Endothelial cell of umbilical vein (primary cell): Measurements from ENCODE around the gene MST1. TPM values are rescaled to one million over a fixed set of nuclear protein-coding genes. Genes with fewer than 3 reads are reported as not detected.

Experiments
- BruUV-seq: library from RNA; stranded (reverse); fragments of 400-500 nt; replicated peaks from 2 replicates; lab custom pipeline; 2021; lab: Mats Ljungman, UMichigan
- CTCF ChIA-PET: fragments of 300-600, 350-600 bp; sonication (Branson Sonifier 250); formaldehyde crosslinking; loops from one replicate; lab custom pipeline; 2021; ENCODE audit warnings: antibody characterized with exemption, inconsistent platforms; lab: Charles Lee
- POLR2A ChIA-PET: fragments of 300-600, 350-600 bp; sonication (Branson Sonifier 250); formaldehyde crosslinking; loops from one replicate; lab custom pipeline; 2021; ENCODE audit warnings: antibody characterized with exemption, inconsistent platforms; lab: Charles Lee
- DNase-seq: peaks from one replicate; pipeline ENCODE4 v3.0.0-alpha.2; 2011; ENCODE audit warnings: low read depth, low spot score
- FAIRE-seq: peaks from 2 replicates; lab custom pipeline; 2011; peaks lifted over from hg19 to GRCh38; lab: Jason Lieb, UNC
- H2AFZ ChIP-seq: 2 replicates; pipeline ENCODE4 v1.6.0; 2012; ENCODE audit warnings: low read depth, low read length, control low read depth, inconsistent platforms
- H3K27ac ChIP-seq: 2 replicates; pipeline ENCODE4 v1.5.1; 2011; ENCODE audit warnings: low read depth, mild to moderate bottlenecking, control low read depth, low read length, moderate library complexity; ENCODE audit not compliant: insufficient read depth
- H3K27me3 ChIP-seq, 2 experiments: 2 replicates each; pipeline versions ENCODE4 v1.6.0 to v1.6.1; 2011; ENCODE audit warnings: low read length in 2 of 2, mixed read lengths in 1 of 2; ENCODE audit not compliant: control insufficient read depth in 2 of 2, insufficient read depth in 2 of 2
- H3K36me3 ChIP-seq, 2 experiments: 2 replicates in 1 of 2; 3 replicates in 1 of 2; pipeline ENCODE4 v1.5.1; 2011; ENCODE audit warnings: low read length in 2 of 2, mild to moderate bottlenecking in 1 of 2, moderate library complexity in 1 of 2; ENCODE audit not compliant: control insufficient read depth in 2 of 2, insufficient read depth in 2 of 2; ENCODE audit errors: extremely low read depth in 1 of 2
- H3K4me1 ChIP-seq: 3 replicates; pipeline ENCODE4 v1.5.1; 2011; ENCODE audit warnings: mild to moderate bottlenecking, low read length; ENCODE audit not compliant: control insufficient read depth, insufficient read depth; ENCODE audit errors: extremely low read depth
- H3K4me2 ChIP-seq: 2 replicates; pipeline ENCODE4 v1.6.1; 2011; ENCODE audit warnings: low read length, control low read depth, mixed read lengths; ENCODE audit not compliant: insufficient read depth
- H3K4me3 ChIP-seq, 3 experiments: fragments of 200-600 bp in 1 of 3; sonication (generic), shearing (Covaris generic) in 1 of 3; replicated peaks in 1 of 3; 2 replicates each; pipeline ENCODE4 v1.5.1; 2011 to 2016; ENCODE audit warnings: control low read depth in 3 of 3, low read length in 3 of 3, mild to moderate bottlenecking in 2 of 3, inconsistent platforms in 1 of 3, low read depth in 1 of 3, moderate library complexity in 1 of 3; ENCODE audit not compliant: insufficient read depth in 1 of 3
- H3K79me2 ChIP-seq: 2 replicates; pipeline ENCODE4 v1.6.0; 2012; ENCODE audit warnings: low read length, inconsistent platforms; ENCODE audit not compliant: control insufficient read depth, insufficient read depth
- H3K9ac ChIP-seq: replicated peaks from 2 replicates; pipeline ENCODE3; 2011; ENCODE audit warnings: low read length, control low read depth; ENCODE audit not compliant: insufficient read depth; ENCODE audit errors: extremely low read depth
- H3K9me1 ChIP-seq: replicated peaks from 3 replicates; pipeline ENCODE4 v1.6.0; 2011; ENCODE audit warnings: mild to moderate bottlenecking, low read length; ENCODE audit not compliant: control insufficient read depth, insufficient read depth; ENCODE audit errors: extremely low read depth
- H3K9me3 ChIP-seq: replicated peaks from 2 replicates; pipeline ENCODE4 v1.5.1; 2012; ENCODE audit warnings: low read length, inconsistent platforms; ENCODE audit not compliant: control insufficient read depth, insufficient read depth
- H4K20me1 ChIP-seq: replicated peaks from 2 replicates; pipeline ENCODE3; 2011; ENCODE audit warnings: mild to moderate bottlenecking, low read length; ENCODE audit not compliant: control insufficient read depth, insufficient read depth; ENCODE audit errors: extremely low read depth
- EZH2 ChIP-seq: IDR thresholded peaks from 2 replicates; pipeline ENCODE4 v1.6.1; 2012; ENCODE audit warnings: borderline replicate concordance, low read depth, mild to moderate bottlenecking, moderate library complexity, low read length, inconsistent platforms; ENCODE audit not compliant: severe bottlenecking
- FOS ChIP-seq: IDR thresholded peaks from 2 replicates; pipeline ENCODE4 v1.6.1; 2011; ENCODE audit warnings: mild to moderate bottlenecking, low read length, moderate library complexity, borderline replicate concordance; ENCODE audit not compliant: insufficient read depth
- GATA2 ChIP-seq: IDR thresholded peaks from 2 replicates; pipeline ENCODE4 v1.7.0; 2011; ENCODE audit warnings: low read depth, mild to moderate bottlenecking, moderate library complexity, mixed read lengths, low read length; ENCODE audit not compliant: insufficient read length, insufficient read depth
- JUN ChIP-seq: IDR thresholded peaks from 2 replicates; pipeline ENCODE4 v1.6.1; 2011; ENCODE audit warnings: borderline replicate concordance, low read depth; ENCODE audit not compliant: insufficient read length, insufficient read depth
- MYC ChIP-seq: IDR thresholded peaks from one replicate; pipeline ENCODE4 v1.6.1; 2011; ENCODE audit warnings: mild to moderate bottlenecking, low read depth, low read length
- POLR2A ChIP-seq: IDR thresholded peaks from 2 replicates; pipeline ENCODE4 v1.6.1; 2012; ENCODE audit warnings: low read depth, mild to moderate bottlenecking, control low read depth, low read length
- POLR2AphosphoS5 ChIP-seq: IDR thresholded peaks from 2 replicates; pipeline ENCODE4 v1.6.1; 2012; ENCODE audit warnings: low read depth, mild to moderate bottlenecking, control low read depth, low read length, moderate library complexity; ENCODE audit not compliant: insufficient read depth
- dilution Hi-C: fragments of 300-500 bp; cut with MboI; formaldehyde crosslinking; loops from one replicate; pipeline ENCODE4 v1.15.0; 2019; ENCODE audit warnings: low sequenced_read_pairs; ENCODE audit not compliant: extremely low pct_ligation_motif_present
- intact Hi-C: fragments of 100-400 bp; cut with micrococcal nuclease; formaldehyde crosslinking; loops from one replicate; pipeline ENCODE4 v1.10.0; 2022
- polyA plus RNA-seq, 4 experiments: library from polyadenylated mRNA; depleted of rRNA in 3 of 4; stranded (reverse) in 3 of 4; unstranded in 1 of 4; fragments of >200 nt; gene quantifications; 2 replicates each; pipeline versions ENCODE4 v1.2.1 to v1.2.3, GENCODE V29; 2011 to 2012; ENCODE audit warnings: missing spikeins in 1 of 4
- total RNA-seq: library from RNA; stranded (reverse); gene quantifications from 2 replicates; pipeline ENCODE4 v1.2.3, GENCODE V29; 2021
- TF ChIP-seq, protein P1 (sequence below), 2 donors: IDR thresholded peaks; 1 replicate in 1 of 2; 2 replicates in 1 of 2; pipeline ENCODE4 v1.5.1; 2011; ENCODE audit warnings: low read length in 2 of 2, mild to moderate bottlenecking in 2 of 2, moderate library complexity in 2 of 2, control low read depth in 1 of 2, inconsistent platforms in 1 of 2, low read depth in 1 of 2; ENCODE audit not compliant: insufficient read depth in 1 of 2; ENCODE audit errors: extremely low read depth in 1 of 2
- TF ChIP-seq, protein P2 (sequence below): IDR thresholded peaks from 2 replicates; pipeline ENCODE4 v1.6.1; 2011; ENCODE audit not compliant: insufficient read depth, insufficient read length

The MST1 gene
- total and polyA plus RNA-seq, 2 donors (not counting 3 experiments of a cell fraction or from before 2014, with no cell fraction given) = 6.1 to 17.5 TPM

- H3K9ac ChIP-seq = no peak overlapping the region
- no peak for DNase-seq
- FAIRE-seq = no peak
- no peak overlapping the region for H3K4me2 ChIP-seq
- no peaks in the 10 kb centered on the region for H4K20me1 ChIP-seq
- ChIA-PET CTCF (interaction anchor here (1.3 to 2.2 kb wide), 2 partner anchors 12 to 120 kb away, joined by 4 to 7 read pairs; no protein-coding TSS in a partner anchor), POLR2A (no interaction called here)
- H3K27ac ChIP-seq = no peak overlapping the region
- TF ChIP-seq GATA2 (no peak), MYC (no peak)
- H3K79me2 ChIP-seq = no peaks in the 10 kb centered on the region
- no peaks in the 10 kb centered on the region for H3K4me1 ChIP-seq
- H3K27me3 ChIP-seq = peaks cover 0 to 2% of the 10 kb centered on the region in 2 experiments
- no peak overlapping the region for H3K4me3 ChIP-seq
- BruUV-seq = no TSS peak
- no peaks in the 10 kb centered on the region for H3K9me1 ChIP-seq
- H3K36me3 ChIP-seq = no peaks in the 10 kb centered on the region
- no peak overlapping the region for H2AFZ ChIP-seq
- dilution Hi-C loops (no loop called here), intact Hi-C loops (no loop called here)
- no peaks in the 10 kb centered on the region for H3K9me3 ChIP-seq
Observed at GRCh38 chr3:49659756-49660155, 29.5 kb downstream of the MST1 start.

DNA sequence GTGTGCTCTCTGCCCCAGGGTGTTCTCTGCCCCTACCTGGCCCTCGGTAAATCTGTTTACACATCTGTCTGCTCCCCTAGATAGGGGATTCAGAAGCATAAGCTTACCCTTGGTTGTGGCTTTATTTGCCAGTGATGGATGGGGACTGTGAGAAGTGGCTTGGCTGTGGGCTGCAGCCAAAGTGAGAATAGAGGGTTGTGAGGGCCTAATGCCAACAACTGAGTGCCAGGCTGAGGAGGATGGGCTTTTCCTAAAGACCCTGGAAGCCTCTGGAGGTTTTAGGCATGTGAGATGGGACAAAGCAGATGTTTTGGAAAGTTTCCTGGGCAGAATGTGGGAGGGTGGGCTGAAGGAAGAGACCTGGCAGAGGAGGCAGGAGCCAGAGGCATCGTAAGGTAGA is 30.6 kb downstream of the MST1 start:
- Histone ChIP-seq H3K36me3 (no peaks in the 10 kb centered on the region), H3K79me2 (no peaks in the 10 kb centered on the region), H2AFZ (no peak overlapping the region), H3K4me3 (no peak overlapping the region), H3K27ac (no peak overlapping the region), H3K4me2 (no peak overlapping the region), H3K9ac (no peak overlapping the region), H3K9me3 (no peaks in the 10 kb centered on the region), H3K9me1 (no peaks in the 10 kb centered on the region), H3K27me3 (no peaks in the 10 kb centered on the region), H3K4me1 (no peaks in the 10 kb centered on the region), H4K20me1 (no peaks in the 10 kb centered on the region)
- dilution Hi-C loops (no loop called here), intact Hi-C loops (no loop called here)
- ChIA-PET POLR2A (no interaction called here), CTCF (interaction anchor here (0.5 to 1.0 kb wide), 2 partner anchors 119 to 399 kb away, joined by 3 read pairs; no protein-coding TSS in a partner anchor)
- FAIRE-seq = no peak
- no TSS peak for BruUV-seq
- no peak for DNase-seq
- TF ChIP-seq FOS = no peak
- TF ChIP-seq GATA2 = no peak
- TF ChIP-seq, protein P1, sequence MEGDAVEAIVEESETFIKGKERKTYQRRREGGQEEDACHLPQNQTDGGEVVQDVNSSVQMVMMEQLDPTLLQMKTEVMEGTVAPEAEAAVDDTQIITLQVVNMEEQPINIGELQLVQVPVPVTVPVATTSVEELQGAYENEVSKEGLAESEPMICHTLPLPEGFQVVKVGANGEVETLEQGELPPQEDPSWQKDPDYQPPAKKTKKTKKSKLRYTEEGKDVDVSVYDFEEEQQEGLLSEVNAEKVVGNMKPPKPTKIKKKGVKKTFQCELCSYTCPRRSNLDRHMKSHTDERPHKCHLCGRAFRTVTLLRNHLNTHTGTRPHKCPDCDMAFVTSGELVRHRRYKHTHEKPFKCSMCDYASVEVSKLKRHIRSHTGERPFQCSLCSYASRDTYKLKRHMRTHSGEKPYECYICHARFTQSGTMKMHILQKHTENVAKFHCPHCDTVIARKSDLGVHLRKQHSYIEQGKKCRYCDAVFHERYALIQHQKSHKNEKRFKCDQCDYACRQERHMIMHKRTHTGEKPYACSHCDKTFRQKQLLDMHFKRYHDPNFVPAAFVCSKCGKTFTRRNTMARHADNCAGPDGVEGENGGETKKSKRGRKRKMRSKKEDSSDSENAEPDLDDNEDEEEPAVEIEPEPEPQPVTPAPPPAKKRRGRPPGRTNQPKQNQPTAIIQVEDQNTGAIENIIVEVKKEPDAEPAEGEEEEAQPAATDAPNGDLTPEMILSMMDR (IDR thresholded peaks at IDR 0.05; ENCODE audit: extremely low read depth in 1 of 2, insufficient read depth in 1 of 2, low read depth in 1 of 2, low read length in 2 of 2) = no peak
- TF ChIP-seq MYC = no peak
- TF ChIP-seq JUN = no peak
- TF ChIP-seq POLR2AphosphoS5 = no peak
- TF ChIP-seq, protein P2, sequence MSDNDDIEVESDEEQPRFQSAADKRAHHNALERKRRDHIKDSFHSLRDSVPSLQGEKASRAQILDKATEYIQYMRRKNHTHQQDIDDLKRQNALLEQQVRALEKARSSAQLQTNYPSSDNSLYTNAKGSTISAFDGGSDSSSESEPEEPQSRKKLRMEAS = no peak
- TF ChIP-seq EZH2 = no peak
- no peak for TF ChIP-seq POLR2A
